ENCODE measurements around the gene LASP1NB.

LASP1NB gene

GRCh38 chr17:38925263-38925995 is at the start of gene LASP1NB:
TSS of gene LASP1NB (plus strand) at chr17:38925614.
- DNase-seq: no peak

DNA sequence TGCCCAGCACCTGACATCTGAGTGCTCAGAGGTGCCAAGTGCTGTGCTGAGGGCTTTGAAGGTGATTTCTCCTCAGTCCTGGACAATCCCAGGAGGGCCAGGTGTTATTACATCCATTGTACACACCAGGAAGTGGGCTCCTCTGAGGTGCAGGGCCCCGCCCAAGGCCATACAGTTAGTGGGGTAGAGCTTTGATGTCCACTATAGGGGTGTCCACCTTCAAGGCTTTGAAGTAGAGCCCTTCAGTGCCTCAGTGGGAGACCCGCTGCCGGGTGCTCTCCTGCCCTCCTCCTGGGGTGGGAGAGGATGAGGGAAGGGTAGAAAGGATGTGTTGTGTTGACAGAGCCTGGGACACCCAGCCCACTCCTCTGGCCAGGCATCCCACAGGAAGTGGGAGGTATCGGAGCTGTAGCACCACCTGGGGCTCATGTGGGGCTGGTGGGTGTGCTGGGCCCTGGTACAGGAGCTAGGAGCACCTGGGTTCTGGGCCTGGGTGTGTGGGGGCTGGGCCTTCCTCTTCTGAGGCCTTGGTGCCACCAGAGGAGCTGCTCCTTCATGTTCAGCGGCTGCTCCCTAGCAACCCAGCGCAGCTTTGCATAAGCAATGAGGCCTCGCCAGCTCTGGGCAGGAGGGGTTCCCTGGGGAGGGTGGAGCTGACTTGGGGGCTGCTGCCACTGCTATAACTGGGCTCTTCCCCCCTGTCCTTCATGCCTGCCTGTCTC is 48.1 kb upstream of the LASP1NB start:
- peak; percentile 83 to 95 for DNase-seq

- no peak for DNase-seq
Measured at GRCh38 chr17:38879878-38880665, 45.3 kb upstream of the LASP1NB start.

- no peak for DNase-seq
Measured at GRCh38 chr17:38881600-38882191, 43.7 kb upstream of the LASP1NB start.

GRCh38 chr17:38882870-38883269 is 42.5 kb upstream of the LASP1NB start:
- no peak for DNase-seq

GRCh38 chr17:38883592-38884526 is 41.6 kb upstream of the LASP1NB start:
- no peak for DNase-seq

DNA sequence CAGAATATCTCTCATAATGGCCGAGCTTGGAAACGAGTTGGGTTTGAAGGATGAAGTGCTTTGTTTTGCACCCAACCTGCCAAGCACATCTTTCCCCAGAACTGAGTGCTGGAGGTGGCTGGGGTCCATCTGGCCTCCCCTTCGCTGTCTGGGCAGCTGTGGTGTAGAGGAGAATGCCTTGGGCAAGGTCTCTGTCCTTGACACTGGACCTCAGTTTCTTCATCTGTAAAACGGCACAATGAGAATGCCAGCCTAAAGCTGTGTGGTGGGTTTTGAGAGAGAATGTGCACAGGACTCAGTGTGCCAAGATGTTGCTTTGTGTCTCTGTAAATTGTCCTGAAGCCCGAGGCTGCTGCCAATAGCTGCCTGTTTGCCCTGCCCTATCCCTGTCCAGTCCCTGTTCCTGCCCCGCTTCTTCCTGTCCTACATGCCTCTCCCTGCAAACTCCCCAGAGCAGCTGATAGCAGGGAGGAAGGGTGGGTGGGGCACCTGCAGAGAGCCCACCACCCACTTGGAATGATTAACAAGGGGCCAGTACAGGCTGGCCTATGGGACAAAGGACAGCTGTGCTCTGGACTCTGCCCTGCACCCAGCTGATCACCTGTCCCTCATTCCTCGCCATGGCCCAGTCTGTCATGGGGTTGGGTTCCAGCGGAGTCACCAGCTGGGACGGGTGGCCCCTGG is 40.2 kb upstream of the LASP1NB start:
- no peak for DNase-seq

- DNase-seq: no peak
Measured at GRCh38 chr17:38885728-38886642, 39.4 kb upstream of the LASP1NB start.

- peak; percentile 41 to 82 for DNase-seq
Measured at GRCh38 chr17:38886643-38887010, 38.8 kb upstream of the LASP1NB start.

DNA sequence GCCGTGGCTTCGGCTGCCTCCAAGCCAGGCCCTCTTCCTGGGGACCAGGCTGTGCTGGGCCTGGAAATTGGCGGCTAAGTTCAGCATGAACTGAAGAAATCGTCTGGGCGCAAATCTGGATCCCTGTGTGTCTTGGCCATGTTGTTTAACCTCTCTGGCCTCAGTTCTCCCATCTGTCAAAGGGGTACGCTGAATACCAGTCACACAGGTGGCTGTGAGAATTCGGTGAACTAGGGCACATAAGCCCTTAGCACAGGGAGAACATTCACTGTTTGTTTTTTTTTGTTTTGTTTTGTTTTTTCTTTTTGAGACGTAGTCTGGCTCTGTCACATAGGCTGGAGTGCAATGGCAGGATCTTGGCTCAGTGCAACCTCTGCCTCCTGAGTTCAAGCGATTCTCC is 36.6 kb upstream of the LASP1NB start:
- no peak for DNase-seq

DNA sequence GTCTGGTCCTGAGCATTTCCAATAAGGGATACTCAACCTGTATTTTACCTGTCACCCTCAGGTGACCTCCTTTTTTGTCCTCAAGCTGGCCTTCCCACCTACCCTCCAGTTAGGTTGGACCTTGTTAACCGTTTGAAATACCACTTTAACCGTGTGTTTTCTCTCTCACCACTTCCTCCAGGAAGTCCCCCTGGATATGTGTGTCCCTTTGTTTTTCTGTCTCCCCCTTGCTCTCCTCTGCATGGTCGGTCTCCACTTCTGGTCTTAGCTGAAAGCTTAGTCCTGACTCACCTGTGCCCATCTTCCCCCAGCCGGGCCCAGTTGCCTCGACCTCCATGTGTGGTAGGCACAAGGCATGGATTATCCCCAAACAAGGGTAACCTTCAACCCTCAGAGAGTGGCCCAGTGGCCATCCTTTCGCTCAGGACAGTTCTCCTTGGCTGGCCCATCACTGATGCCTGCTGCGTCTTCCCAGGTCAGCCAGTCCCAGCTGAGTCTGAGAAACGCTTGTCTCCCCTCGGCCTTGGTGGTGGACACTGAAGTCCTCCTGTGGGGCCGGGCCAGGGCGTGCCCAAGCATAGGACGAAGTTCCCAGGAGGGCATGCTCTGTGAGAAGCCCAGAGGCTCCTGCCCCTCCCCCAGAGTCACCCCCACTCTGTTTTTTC is 35.5 kb upstream of the LASP1NB start:
- no peak for DNase-seq

DNA sequence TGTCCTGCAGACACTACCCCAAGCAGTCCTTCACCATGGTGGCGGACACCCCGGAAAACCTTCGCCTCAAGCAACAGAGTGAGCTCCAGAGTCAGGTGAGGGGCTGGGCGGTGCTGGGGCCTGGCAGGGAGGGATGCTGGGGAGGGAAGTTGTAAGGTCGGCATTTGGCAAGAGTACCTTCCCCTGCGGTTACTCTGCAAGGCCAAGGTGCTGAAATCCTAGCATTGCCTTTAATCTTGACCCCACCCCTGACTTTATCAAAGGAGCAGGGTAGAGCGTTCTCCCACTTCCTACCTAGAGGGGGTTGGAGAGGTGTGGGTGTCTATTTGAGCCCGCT is 35.0 kb upstream of the LASP1NB start:
- DNase-seq: no peak

DNA sequence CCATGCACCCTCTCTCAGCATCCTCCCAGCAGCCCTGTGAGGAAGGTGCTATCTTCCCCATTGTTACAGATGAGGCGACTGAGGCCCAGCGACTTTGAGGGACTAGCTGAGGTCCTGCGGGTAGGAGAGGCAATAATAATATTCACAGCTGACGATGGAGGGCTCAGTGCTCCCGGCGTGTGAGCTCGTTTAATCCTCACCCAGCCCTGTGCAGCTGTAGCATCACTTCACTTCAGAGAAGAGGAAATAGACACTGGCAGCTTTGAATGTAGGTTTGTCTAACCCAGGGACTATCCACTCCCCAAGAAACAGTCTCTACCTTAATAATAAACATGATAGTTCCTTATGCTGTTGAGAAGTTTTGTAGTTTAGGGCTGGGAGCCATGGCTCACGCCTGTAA is 34.0 kb upstream of the LASP1NB start:
- no peak for DNase-seq

- no peak for DNase-seq
Measured at GRCh38 chr17:38892083-38892482, 33.3 kb upstream of the LASP1NB start.

GRCh38 chr17:38892620-38893019 is 32.8 kb upstream of the LASP1NB start:
- no peak for DNase-seq

- DNase-seq: no peak
Measured at GRCh38 chr17:38893113-38893512, 32.3 kb upstream of the LASP1NB start.

DNA sequence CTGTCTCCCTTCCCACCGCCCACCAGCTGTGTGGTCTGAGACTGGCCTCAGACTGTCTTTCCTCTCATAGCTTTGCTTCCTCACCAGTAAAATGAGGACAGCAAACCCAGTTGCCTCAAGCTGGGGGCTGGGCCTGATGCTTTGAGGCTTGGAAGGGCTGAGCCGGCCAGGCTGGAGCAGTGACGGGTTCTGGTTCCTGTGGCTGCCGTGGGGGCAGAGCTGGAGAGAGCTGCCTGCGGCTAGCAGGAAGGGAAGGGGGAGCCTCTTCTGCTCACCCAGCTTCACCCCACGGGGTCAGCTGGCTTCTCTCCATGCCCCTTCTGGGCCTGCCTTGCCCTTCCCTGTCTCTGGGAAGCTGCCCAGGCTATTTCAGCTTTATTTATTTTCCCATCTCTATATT is 31.8 kb upstream of the LASP1NB start:
- no peak for DNase-seq

DNA sequence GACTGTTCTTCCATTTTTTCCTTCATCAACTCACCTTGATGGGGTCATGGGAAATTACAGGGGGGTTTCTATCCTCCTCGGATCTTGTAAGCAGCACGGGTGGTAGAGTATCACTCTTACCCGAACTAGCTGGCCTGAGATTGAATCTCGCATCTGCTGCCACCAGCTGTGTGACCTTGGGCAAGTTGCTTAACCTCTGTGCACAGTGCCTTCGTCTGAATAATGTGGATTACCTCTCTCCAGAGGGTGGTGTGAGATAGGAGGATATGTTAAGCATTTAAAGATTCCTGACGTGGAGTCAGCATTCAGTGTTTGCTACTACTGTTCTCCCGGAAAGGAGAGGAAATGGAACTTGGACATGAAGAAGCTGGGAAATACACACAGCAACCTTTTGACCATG is 31.1 kb upstream of the LASP1NB start:
- no peak for DNase-seq

DNA sequence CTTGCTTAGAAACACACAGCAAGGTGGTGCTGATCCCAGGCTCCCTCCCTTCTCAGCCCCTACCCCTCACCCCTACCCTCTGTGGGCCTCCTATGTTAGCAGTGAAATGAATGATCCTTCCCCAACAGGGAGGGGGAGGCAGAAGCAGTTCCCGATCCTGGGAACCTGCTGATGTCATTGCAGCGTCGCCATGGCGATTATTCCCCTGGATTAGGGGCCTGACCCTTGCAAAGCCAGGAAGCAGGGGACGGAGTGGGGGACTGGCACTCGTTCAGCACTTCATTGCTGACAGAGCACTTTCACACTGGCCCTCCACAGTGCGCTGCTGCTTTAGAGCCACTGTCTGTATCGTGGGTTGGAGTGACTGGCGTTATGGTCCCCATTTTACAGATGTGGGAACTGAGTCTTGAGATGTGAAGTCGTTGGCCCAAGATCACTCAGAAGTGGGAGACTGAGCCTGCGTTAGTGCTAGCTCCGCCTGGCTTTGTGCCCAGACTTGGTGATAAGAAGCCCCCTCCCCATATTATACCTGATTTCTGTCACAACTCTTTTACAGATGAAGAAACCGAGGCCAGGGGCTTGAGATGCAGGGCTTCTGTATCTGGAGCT is 29.0 kb upstream of the LASP1NB start:
- DNase-seq: no peak

GRCh38 chr17:38897176-38897575 is 28.2 kb upstream of the LASP1NB start:
- DNase-seq: no peak
